NOMO-1 treated with dmso at 0.1 percent for 144 hours (cell line): ENCODE data around the gene TBC1D22A.

Source experiments
- DNase-seq: peaks from one replicate; lab custom pipeline; 2025; ENCODE audit not compliant: unreplicated experiment; lab: John Stamatoyannopoulos, UW

TBC1D22A gene

GRCh38 chr22:47068626-47068996, 306.2 kb downstream of the TBC1D22A start:
- no peak for DNase-seq

GRCh38 chr22:47069270-47069669, 306.8 kb downstream of the TBC1D22A start:
- no peak for DNase-seq

- DNase-seq: no peak
These were observed 308.8 kb downstream of the TBC1D22A start for GRCh38 chr22:47071078-47071806.

DNA sequence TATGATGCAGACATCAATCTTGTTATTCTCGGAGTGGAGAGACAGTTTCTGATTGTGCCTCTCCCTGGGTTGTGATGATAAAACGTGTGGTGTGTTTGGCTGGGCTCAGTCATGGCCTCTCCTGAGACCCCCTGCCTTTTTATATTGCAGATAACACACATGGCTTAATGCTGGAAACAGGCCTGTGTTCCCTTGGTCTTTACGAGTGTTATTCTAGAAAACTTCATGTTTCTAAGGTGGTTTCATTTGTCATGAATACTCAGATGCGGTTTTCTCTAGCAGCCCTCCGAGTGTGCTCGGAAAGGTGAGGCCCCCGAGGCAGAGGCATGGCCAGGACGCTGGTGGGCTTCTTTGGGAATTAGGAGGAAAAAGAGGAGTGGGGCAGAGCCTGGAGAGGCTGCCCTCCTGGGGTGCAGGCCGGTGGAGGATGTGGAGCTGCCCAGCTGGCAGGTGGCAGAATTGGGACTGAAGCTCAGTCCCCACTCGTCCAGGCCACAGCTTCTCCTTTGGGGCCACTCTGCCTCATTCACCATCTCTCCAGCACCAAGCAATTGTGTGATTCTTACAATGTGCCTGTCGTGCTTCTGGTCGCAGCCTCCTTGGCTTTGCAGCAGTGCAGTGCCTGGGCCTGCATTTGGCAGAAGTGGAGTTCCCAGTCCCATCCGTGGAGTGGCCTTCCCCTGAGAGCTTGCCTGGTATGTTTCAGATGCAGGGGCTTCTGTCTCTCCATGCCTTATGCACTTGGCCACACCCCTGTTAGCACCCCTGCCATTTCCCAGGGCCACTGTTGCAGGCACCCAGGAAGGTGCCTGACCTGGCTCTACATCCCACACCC, 309.6 kb downstream of the TBC1D22A start:
- DNase-seq: no peak

DNA sequence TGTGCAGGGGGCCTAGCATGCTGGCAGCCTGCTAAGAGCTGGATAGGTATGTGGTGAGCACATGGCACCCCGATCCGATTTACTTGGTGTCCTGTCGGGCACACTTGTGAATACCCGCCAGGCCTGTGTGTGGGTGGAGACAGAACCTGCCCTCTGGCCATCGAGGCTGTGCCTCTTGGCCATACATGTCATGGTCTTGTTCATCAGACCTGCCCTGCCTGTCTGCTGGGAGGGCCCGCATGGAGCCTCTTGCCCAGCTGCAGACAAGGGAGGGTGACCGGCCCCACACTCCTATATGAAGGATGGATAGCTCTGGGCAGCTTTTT, 310.2 kb downstream of the TBC1D22A start:
- DNase-seq: no peak

GRCh38 chr22:47073075-47073474, 310.6 kb downstream of the TBC1D22A start:
- no peak for DNase-seq

- no peak for DNase-seq
These were observed 311.7 kb downstream of the TBC1D22A start for GRCh38 chr22:47074105-47074504.

GRCh38 chr22:47075568-47075967, 313.1 kb downstream of the TBC1D22A start:
- no peak for DNase-seq

GRCh38 chr22:47076758-47077157, 314.3 kb downstream of the TBC1D22A start:
- DNase-seq: no peak

DNA sequence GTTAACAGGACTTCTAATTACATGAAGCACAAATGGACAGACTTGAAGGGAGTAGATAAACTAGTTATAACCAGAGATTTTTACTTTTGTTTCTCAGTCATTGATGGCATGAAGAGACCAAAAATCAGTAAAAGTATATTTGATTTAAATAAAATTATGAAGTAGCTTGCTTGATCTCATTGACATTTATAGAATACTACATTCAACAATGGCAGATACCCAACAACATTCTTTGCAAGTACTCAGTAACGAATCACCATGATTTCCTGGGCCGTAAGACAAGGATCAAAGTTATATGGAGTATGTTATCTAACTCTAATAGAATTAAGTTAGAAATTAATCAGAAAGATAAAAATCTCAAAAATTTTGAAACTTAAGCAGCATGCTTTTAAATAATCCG, 317.6 kb downstream of the TBC1D22A start:
- DNase-seq: no peak

- no peak for DNase-seq
These were observed 320.1 kb downstream of the TBC1D22A start for GRCh38 chr22:47082505-47082904.

DNA sequence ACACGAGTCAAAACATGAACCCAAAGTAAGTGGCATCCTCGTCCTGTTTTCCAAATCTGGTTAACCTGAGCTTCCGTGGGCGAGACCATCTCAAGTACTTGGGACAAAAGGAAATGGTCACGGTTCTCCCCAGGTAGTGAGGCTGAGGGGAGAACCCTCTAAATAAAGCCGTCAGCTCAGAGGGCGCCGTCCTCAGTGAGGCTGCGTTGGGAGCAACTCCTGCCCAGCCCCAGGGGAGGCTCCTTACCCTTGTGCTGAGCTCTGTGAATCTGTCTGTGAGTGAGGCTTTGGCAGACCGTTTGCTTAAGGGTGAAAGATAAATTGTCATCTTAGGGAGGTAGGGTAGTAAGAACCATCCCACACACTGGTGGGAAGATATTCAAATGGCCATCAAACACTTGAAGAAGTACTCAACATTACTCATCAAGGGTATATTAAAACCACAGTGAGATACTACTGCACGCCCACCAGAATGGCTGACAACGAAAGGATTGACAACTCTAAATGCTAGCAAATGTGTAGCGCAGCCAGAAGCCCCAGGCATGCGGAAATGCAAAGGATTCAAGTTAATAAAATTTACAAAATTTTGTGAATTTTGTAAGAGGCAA, 321.0 kb downstream of the TBC1D22A start:
- DNase-seq: no peak

GRCh38 chr22:47084226-47084625, 321.8 kb downstream of the TBC1D22A start:
- DNase-seq: no peak

- DNase-seq: no peak
These were observed 324.3 kb downstream of the TBC1D22A start for GRCh38 chr22:47086596-47087248.

DNA sequence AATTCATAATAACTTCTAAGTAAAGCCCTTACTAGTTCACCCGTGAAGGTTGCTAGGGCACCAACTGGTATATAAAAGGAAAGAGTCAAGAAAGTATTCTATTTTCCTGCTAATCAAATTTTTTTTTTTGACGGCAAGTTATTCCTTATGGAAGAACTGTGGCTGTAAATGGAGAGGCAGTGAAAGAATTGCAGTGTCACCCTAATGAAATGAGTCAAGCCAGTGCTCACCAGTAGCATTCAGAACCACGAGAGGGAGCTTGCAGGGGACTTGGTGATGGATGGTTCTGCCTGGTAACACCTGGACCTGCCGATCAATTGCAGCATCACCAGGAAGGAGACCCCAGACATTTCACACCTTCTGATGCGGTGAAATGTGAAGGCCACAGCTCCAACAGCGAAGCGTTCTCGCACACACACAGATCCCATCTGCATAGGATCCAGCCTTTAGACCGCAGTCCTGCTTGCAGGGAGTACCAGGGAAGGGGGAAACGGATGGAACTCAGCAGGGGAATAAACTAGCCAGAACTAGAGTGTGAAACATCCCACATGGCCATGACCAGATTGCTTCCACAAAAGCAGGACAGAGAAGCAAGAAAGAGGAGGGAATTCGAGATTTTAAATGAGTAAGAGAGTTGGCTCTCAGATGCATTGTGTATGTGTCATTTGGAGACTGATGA, 326.2 kb downstream of the TBC1D22A start:
- no peak for DNase-seq

- no peak for DNase-seq
These were observed 326.9 kb downstream of the TBC1D22A start for GRCh38 chr22:47089374-47089773.

- DNase-seq: no peak
These were observed 327.5 kb downstream of the TBC1D22A start for GRCh38 chr22:47089796-47090460.

DNA sequence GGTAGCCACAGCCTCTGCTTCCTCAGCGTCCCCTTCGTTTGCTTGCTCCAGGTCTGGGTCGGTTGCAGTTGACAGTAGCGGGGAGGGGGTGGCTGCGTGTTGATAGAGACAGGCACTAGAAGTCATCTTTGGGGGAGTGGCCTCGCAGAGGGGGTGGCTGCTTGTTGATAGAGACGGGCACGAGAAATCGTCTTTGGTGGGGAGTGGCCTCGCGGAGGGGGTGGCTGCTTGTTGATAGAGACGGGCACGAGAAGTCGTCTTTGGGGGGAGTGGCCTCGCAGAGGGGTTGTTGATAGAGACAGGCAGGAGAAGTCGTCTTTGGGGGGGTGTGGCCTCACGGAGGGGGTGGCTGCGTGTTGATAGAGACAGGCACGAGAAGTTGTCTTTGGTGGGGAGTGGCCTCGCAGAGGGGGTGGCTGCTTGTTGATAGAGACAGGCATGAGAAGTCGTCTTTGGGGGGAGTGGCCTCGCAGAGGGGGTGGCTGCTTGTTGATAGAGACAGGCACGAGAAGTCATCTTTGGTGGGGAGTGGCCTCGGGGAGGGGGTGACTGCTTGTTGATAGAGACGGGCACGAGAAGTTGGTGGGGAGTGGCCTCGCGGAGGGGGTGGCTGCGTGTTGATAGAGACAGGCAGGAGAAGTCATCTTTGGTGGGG, 328.3 kb downstream of the TBC1D22A start:
- DNase-seq: no peak

DNA sequence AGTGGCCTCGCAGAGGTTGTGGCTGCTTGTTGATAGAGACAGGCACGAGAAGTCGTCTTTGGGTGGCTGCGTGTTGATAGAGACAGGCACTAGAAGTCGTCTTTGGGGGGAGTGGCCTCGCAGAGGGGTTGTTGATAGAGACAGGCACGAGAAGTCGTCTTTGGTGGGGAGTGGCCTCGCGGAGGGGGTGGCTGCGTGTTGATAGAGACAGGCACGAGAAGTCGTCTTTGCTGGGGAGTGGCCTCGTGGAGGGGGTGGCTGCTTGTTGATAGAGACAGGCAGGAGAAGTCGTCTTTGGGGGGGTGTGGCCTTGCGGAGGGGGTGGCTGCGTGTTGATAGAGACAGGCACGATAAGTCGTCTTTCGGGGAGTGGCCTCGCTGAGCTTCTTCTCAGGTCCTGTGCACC, 328.8 kb downstream of the TBC1D22A start:
- DNase-seq: no peak
